HG03439 (cell line): ENCODE data around the gene ARFGEF2.
A peak's percentile ranks its signal among the peaks of the same experiment; 100 is the strongest.
"Not testable (repeated sequence)": the region's sequence is repeated elsewhere in the genome, so short reads cannot be mapped to it uniquely, and the experiment has no call there.

Experiments used
- ATAC-seq: cut with Tn5 transposase; IDR thresholded peaks from one replicate; pipeline ENCODE4 v1.9.1; 2021; ENCODE audit warnings: mild to moderate bottlenecking, moderate library complexity; ENCODE audit not compliant: unreplicated experiment

ARFGEF2 gene

DNA sequence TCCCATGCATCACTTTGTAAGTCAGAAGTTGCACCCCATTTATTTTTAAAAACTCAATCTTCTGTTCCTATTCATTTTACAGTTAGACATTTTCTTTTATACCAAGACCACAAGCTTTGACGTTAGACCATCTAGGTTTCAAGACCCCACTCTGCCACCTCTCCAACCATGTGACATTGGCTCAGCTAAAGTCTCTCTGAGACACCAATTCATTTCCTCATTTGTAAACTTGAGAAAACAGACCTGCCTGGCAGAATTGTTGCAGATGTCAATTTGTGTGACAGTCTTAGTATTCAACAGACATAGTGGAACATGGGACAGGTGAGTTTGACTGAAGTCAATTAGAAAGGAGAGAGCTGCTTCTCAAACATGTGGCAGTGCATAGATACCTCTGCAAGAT lies 69.0 kb downstream of the ARFGEF2 start:
- no peak for ATAC-seq

DNA sequence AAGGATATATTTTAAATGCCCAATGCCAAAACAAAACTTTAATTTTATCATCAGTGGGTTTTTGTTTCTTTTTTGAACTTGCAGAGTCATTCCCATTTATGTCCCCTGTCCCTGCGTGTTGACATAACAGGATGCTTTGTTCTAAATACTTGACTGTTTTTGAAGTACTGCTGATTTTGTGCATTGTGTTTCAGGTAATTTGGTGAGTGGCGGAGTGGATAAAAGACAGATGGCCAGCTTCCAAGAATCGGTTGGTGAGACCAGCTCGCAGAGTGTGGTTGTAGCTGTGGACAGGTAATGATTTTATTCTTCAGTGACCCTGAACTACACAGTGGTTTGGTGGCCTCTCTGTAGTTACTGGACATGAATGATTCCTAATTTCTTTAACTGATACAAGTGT lies 74.1 kb downstream of the ARFGEF2 start:
- no peak for ATAC-seq

DNA sequence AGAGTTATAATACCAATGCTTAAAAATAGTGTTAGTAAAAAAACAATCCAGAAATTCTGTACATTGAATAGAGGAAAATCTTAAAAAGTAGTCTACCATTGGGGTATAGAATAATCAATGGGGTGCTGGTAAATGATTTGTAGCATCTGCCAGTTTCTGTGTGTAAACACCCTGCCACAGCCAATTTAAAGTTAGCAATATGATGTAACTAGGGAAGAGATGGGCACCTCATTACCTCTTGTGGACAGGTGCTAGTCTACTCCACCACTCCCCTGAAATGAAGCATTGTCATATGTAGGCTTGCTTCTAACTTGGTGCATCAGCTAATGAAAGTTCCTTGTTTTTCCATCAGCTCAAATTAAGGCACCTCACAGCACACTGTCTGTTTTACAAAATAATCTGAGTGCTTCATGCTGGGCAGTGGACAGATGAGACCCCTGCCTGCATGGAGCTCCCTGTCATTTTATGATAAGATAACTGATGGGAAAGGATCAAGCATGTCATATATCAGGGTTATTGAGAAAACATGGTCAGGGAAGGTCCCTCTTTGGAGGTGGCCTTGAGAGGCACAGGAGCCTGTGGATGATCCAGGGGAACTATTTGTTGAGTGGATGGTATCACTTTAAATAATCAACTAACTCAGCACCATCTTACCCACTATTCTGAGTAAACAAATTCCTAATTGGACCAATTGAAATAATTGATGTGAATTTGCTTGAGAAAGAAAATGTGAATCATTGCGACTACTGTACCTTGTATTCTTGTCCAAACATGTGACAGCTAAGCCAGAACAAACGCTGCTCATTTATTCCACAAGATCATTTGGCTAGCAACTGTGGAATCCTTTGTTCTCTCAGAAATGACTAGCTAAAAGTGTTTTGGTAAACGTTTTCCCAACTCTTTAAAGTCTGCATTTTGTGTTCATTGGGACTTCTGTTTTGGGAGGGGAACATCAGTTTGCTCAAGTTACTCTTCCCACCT lies 78.7 kb downstream of the ARFGEF2 start:
- no peak for ATAC-seq

DNA sequence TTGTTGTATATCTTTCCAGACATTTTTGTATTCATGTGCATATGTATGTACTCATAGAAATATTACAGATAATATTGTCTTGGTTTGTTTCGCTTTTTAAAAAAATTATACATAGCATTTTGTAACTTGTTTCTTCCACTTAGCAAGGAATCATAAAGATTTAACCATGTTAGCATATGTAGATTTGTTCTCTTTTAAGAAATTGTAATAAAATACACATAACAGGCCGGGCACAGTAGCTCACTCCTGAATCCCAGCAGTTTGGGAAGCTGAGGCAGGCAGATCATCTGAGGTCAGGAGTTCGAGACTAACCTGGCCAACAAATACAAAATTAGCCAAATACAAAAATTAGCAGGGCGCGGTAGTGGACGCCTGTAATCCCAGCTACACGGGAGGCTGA lies 80.2 kb downstream of the ARFGEF2 start:
- ATAC-seq, result no peak

DNA sequence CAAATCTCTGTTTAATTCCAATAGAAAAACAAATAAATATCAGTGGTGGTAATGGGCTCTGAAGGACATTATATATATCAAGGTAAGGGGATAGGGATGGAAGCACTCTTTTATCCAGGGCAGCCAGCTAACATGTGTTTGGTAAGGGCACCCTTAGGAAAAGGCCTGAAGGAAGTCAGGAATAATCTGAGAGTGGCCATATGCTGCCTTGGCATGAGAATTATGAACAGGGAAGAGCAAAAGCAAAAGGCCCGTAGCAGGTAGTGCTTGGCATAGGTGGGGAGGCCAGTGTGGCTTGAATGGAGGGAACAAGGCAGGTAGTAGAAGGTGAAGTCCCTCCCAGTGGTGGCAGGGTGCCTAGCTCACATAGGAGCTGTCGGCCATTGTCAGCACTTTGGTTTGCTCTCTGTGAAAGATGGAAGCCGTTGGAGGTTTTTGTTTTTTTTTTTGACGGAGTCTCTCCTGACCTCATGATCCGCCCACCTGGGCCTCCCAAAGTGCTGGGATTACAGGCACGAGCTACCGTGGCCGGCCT lies 85.0 kb downstream of the ARFGEF2 start:
- no peak for ATAC-seq

DNA sequence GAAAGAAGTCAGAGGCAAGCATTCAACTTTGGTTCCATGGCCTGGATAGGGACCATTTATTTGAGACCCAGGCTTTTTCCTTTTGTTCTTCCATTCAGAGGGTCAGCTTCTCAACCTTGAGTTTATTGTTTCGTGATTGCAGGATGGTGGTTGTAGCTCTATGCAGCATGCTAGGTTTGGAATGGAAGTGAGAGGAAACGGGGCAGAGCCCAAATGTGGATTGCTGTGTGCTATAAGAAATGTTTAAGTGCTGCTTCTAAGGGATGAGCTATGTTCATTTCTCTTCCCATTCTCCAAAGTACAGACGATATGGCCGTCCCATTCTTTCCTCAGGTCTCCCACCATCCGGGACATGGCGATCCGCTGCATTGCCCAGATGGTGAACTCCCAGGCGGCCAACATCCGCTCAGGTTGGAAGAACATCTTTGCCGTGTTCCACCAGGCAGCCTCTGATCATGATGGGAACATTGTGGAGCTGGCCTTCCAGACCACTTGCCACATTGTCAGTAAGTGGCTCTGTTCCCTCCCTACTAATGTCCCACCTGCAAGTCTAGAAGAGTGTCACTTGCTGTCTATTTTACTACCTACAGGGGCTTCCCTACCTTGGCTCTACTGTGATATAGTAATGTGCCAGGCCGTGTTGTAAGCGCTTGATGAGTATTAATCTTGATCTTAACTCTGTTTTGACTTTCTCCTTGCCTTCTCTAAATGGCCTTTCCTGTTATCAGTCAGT lies 88.6 kb downstream of the ARFGEF2 start:
- no peak for ATAC-seq

DNA sequence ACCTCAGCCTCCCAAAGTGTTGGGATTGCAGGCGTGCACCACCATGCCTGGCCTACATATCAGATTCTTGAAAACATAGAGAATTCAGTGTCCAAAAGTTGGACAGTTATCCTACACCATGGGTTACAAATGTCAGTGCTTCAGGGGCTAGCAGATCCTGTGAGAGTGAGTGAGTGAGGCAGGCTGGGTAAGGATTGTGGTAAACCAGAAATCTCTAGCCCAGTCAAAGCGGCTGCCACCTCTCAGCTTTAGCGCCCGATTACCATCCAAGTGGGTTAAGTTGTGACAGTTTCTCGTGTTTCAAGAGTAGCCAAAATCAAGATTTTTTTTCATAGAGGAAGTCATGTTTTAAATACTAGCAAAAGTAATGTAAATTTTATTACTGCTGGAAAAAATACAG lies 102.7 kb downstream of the ARFGEF2 start:
- no peak for ATAC-seq

DNA sequence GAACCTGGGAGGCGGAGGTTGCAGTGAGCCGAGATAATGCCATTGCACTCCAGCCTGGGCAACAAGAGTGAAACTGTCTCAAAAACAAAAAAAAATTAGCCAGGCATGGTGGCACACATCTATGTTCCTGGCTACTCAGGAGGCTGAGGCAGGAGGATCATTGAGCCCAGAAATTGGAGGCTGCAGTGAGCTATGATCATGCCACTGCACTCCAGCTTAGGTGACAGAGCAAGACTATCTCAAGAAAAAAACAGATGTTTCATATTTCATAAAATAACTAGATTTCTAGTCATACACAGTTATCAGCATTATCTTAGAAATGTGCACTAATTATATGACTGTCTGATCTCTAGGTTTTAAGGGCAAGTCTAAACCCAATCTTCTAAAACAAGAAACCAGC lies 106.7 kb downstream of the ARFGEF2 start:
- ATAC-seq, result not testable (repeated sequence)

DNA sequence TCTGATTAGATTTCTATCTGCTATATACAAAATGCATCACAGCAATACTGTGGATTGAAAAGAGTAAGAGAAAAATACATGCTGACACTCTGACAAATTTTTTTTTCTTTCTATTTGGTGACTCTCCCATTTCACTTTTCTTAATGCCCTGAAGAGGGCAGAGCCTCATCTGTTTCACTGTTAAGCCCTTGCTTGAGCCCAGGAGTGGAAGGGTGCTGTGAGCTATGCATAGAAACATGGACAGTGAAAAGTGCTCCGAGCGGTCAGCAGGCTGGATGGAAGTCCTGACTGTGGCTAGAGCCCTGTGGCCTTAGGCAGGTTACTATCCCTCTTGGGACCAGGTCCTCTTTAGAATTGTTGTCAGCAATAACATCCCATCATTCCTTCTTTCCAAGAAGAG lies 107.2 kb downstream of the ARFGEF2 start:
- ATAC-seq, result no peak

DNA sequence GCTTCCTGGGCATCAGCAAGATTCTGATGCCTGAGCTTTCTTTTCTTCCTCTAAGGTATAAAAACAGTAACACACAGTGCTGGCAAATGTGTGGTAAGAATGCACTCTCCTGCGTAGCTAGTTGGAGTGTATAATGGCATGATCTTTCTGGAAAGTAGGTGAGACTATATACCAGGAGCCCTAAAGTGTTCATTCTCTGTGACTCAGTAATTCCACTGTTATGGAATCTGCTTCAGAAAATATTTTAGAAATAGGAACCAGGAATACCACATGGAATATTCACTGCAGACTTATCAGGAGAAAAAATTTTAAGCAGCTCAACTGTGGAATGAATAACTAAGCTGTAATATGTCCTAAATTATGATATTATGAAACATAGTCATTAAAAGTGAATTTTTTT lies 107.7 kb downstream of the ARFGEF2 start:
- ATAC-seq, result no peak

DNA sequence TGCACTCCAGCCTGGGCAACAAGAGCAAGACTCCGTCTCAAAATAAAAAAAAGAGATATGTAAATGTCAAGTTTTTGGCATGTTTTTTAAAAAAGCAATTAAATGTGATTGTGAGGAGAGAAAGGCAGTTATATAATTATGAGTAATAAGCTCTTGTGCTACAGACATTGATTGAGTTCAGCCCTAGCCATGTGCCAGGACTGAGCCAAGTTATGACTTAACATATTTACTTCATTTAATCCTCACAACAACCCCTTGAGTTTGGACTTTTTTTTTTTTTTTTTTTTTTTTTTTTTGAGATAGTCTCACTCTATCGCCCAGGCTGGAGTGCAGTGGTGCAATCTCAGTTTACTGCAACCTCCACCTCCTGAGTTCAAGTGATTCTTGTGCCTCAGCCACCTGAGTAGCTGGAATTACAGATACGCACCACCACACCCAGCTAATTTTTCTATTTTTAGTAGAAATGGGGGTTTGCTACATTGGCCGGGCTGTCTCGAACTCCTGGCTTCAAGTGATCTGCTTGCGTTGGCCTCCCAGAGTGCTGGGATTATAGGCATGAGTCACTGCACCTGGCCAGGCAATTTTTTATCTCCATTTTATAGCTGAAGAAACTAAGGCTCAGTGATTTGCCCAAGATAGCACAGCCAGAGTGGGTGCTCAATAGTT lies 109.6 kb downstream of the ARFGEF2 start:
- ATAC-seq, result no peak

DNA sequence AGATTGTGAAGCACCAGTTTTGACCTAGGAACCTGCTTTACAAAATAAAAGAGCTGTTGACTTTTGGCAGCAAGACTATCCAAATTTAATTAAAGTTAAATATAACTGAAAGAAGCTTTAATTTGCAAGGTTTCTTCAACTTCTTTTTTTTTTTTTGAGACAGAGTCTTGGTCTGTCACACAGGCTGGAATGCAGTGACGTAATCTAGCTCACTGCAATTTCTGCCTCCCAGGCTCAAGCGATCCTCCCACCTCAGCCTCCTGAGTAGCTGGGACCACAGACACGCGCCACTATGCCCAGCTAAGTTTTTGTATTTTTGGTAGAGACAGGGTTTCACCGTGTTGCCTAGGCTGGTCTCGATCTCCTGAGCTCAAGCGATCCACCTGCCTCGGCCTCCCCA lies 110.9 kb downstream of the ARFGEF2 start:
- ATAC-seq, result no peak

DNA sequence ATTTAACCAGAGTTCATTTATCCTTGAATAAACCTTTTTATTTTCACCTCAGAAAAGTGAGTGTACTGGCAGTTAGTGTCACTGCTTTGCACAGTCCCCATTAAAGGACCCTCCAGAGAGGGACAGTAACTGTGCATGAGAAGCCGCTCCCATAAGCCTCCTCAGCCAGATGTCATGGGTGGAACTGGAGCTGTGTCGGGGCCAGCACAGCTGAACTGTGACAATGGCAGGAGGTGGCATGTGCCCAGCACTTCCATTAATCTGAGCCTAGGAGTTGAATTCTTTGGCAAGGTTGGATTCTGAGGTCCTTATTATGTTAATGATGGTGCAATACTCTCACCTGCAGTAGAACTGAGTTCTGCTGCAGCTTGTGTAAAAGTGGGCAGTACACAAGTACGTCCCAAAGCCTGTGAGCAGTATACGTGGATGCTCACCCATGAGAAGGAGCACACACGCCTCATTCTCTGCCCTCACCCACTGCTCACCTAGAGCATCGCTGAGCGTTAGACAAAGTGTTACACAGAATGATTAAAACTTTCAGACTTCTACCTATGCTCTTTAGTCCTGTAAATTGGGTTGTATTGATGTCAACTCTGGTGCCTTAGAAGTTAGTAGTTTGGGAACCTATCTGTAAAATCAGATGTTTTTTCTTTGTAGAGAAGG lies 112.7 kb downstream of the ARFGEF2 start:
- ATAC-seq, result no peak

DNA sequence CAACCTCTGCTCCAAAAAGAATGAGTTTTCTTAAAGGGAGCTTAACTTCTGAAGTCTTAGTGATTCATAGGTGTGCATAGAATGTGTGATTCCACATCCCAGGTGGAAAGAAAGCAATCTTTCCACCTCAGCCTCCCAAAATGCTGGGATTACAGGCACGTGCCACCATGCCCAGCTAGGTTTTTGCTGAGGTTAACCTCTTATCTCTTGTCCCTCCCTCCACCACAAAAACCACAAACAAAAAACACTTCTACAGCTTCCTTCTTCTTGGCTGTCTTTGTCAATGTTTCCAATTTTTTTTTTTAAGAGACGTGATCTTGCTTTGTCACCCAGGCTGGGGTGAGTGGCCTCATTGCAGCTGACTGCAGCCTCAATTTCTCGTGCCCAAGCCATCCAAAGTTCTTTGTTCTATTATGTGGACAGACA lies 116.5 kb downstream of the ARFGEF2 start:
- no peak for ATAC-seq

DNA sequence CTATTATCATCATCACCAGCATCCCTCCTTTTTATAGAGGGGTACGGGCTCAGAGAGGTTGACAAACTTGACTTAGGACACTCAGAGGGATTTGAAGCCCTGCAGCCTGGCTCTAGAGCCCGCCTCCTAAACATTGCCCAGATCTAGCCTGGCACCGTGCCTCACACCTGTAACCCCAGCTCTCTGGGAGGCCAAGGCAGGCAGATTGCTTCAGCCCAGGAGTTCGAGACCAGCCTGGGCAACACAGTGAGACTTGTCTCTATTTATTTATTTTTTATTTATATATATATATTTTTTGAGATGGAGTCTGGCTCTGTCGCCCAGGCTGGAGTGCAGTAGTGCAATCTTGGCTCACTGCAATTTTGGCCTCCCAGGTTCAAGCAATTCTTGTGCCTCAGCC lies 118.3 kb downstream of the ARFGEF2 start:
- no peak for ATAC-seq

DNA sequence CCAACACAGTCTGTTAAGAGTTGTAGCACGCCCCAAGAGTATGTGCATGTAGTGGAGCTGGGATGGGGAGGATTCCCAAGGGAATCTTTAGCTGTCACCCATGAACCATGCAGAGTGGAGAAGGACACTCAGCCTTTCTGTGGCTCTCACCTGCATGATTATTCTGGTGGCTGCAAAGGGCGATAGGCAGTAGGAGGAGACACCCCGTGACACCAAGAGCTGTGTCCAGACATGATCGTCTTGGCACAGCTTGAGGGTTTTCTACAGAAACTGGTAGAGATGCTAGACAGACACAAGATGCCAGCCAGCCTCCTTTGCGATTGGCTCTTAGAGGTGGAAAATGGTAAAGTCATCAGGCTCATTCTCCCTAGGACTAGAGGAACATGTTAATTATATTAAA lies 121.5 kb downstream of the ARFGEF2 start:
- no peak for ATAC-seq

DNA sequence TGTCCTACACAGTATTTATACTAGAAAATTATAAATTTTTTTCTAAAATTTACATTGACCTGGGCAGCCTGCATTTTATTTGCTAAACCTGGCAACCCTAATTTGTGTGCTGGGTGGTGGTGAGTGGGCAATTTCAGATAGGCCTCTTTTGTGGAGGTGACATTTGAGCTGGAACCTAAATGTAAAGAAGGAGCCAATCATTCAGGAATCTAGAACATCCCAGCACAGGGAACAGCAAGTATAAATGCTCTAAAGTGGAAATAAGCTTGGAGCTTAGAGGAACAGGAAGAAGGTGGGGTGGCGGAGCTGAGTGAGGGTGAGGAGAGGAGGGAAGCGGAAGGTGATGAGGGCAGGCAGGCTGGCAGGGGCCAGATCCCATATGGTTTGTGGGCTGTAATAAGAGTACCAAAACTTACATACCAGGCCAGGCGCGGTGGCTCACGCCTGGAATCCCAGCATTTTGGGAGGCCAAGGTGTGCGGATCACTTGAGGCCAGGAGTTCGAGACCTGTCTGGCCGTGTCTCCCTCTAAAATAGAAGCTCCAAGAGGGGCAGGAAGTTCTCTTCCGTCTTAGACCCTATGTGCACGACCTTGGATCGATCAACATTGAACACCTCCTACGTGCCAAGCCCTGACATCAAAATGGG lies 124.1 kb downstream of the ARFGEF2 start:
- peak; percentile 13 for ATAC-seq

DNA sequence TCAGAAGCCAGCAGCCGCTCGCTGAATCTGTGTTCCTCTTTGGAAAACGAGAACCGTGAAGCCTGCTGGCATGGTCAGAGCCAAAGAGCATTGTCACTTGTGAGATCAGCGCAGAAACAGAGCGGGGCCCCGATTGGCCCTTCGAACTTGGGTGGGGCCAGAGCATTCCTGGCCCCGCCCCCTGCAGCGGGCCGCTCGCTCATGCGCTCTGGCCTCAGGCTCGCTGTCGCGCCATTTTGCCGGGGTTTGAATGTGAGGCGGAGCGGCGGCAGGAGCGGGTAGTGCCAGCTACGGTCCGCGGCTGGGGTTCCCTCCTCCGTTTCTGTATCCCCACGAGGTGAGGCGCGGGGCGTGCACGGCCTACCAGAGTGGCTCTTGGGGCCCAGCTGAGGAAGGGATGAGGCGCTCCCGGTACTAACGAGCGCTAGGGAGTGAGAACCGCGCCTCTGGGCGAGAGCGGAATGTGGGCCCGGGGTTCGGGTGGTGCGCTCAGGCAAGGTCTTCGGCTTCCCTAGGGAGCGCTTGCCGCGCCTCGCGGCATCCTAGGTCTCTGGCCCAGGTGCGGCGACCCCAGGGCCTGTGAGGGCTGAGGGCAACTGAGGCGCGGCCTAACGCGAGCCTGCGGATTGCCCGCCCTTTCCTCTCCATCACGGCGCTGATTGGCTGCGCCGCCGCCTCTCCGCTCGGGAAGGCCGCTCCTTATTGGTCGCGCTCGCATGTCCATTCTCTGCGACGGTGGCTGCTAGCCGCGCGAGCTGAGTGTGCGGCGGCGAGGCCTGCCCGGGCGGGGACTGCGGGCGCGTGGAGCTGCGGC lies 124.8 kb downstream of the ARFGEF2 start, which contains the start of gene CSE1L:
CSE1L (plus strand) TSS at position 226 of the 814 bp plus-strand sequence. CDS start 12,152 bp downstream, outside the sequence.
- peak; percentile 88 for ATAC-seq

DNA sequence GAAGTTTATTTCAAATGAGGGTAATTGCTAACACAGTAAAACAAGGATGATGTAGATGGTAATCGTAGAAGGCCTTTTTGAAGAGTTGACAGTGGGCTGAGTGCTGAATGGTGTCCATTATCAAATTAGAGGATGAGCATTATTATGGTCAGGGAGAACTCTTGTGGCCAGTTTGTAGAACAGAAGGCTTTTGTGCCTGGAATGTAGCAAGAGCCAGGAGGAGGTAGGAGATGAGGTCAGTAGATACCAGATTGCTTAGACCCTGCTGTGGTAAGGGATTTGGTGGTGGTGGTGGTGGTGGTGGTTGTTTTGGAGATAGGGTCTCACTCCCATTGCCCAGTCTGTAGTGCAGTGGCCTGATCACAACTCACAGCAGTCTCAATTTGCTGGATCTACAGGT lies 130.8 kb downstream of the ARFGEF2 start:
- no peak for ATAC-seq
